Measurements from ENCODE around the gene CTDSPL.

GRCh38 chr3:37963635-37964034 lies 102.0 kb downstream of the CTDSPL start:
- TF ChIP-seq CTCF (IDR thresholded peaks at IDR 0.05), result no peak
- no peak for TF ChIP-seq EZH2phosphoT487 (IDR thresholded peaks at IDR 0.05)

Measured in neural progenitor cell (in vitro differentiated cells).